ENCODE results near the gene ACAA1.

The ACAA1 gene

DNA sequence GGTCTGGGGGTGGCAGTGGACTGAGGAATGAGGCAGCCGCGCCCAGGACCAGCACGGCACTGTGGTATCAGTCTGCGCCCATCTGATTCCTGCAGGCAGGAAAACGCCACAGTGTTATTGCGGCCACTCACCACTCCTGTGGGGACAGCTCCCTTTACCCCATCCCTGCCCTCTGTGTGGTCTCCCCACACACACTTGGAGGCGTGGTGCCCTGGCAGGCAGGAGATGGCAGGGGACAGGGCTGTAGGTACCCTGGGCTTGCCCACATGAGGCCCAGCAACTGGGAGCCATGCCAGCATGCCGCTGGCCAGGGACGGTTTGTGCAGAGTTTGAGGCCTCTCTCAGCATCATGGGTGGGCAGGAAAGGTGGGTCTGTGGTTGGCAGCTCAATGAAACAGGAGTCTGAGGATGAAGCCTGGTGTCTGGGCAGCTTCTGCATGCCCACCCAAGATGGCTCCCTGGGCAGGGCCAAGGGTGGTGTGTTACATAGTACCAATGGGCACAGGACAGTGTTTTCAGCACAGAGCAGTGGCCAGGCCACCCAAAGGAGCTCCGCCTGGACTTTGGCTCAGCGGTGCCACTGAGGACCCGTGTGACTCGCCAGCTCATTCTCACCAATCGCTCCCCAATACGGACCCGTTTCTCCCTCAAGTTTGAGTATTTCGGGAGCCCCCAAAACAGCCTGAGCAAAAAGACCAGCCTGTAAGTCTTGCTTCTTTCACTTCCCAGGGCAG is 27.2 kb downstream of the ACAA1 start:
- TF ChIP-seq, protein P1, sequence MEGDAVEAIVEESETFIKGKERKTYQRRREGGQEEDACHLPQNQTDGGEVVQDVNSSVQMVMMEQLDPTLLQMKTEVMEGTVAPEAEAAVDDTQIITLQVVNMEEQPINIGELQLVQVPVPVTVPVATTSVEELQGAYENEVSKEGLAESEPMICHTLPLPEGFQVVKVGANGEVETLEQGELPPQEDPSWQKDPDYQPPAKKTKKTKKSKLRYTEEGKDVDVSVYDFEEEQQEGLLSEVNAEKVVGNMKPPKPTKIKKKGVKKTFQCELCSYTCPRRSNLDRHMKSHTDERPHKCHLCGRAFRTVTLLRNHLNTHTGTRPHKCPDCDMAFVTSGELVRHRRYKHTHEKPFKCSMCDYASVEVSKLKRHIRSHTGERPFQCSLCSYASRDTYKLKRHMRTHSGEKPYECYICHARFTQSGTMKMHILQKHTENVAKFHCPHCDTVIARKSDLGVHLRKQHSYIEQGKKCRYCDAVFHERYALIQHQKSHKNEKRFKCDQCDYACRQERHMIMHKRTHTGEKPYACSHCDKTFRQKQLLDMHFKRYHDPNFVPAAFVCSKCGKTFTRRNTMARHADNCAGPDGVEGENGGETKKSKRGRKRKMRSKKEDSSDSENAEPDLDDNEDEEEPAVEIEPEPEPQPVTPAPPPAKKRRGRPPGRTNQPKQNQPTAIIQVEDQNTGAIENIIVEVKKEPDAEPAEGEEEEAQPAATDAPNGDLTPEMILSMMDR (conservative IDR thresholded peaks at IDR 0.05), result no peak
- TF ChIP-seq ZFX (IDR thresholded peaks at IDR 0.05), result no peak
- H3K27ac ChIP-seq, result no peak overlapping the region

DNA sequence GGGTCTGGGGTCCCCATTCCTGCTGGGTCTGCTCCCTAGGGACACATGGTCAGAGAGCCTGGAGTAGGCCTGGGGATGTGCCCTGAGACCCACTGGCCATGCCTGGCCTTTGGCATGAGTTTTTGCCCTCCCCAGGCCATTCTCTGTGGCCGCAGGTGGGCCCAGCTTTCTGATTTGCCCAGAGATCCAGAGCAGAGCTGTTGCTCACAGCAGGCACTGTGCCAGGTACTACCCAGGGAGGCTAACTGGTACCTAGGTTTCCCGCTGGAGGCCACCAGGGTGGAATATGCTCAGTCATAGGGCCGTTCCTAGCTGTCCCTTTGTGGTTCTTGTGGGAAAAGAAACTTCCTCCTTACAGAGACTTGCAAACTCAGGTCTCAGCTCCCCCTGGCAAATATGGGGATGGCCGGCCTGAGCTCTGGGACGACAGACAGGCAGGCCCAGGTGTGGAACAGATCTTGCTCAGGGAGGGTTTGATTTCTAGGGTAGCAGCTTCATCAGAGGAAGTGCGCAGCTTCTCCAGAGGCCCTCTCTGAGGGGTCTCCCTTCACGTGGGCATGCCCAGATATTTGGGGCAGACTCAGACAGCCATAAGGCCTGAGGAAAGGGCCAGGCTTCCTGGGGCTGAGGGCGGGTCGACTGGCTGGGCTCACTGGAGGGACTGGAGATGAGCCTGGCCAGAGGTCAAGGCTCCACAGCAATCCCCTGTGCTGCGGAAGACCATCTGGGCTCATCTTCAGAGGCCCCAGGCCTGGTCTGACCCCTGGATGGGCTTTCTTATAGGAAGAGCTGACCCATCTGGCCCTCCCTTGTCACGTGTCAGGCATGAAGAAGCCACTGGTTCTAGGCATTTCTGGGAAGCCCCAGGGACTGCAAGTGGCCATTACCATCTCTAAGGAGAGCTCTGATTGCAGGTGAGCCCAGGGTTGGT is 28.0 kb downstream of the ACAA1 start:
- no peak overlapping the region for H3K27ac ChIP-seq
- TF ChIP-seq, protein P1 (conservative IDR thresholded peaks at IDR 0.05), result no peak
- no peak for TF ChIP-seq ZFX (IDR thresholded peaks at IDR 0.05)

DNA sequence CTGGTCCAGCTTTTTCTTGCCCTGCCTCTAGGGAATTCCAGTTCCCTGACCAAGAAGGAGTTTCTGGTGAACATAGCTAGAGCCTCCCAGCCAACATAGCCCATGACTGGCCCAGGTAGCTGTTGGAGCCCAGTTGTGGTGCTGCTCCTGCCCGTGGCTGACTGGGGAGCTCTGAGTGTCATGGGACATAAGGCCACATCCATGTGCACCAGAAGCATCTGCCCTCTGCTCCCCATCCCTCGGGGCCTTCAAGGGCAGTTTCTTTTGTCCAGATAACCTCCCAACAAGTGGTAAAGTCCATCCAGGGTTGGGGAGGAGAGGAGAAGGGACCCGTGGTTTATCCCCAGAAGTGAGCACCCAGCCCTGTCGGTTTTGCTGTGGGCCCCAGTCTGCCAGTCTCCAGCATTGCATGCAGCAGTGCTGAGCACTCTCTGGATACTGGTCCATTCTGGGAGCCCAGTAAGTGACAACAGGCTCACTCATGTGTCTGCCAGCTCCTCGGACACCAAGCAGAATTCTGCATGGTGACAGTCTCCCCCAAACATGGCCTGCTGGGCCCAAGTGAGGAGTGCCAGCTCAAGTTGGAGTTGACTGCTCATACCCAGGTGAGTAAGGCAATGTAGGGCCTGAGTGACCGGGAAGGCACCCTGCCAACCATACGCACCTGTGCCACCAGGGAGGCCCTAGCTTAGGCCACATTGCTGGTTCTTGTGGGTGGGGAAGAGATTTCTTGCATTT is 28.8 kb downstream of the ACAA1 start:
- TF ChIP-seq, protein P1 (conservative IDR thresholded peaks at IDR 0.05), result no peak
- TF ChIP-seq ZFX (IDR thresholded peaks at IDR 0.05), result no peak
- no peak overlapping the region for H3K27ac ChIP-seq

DNA sequence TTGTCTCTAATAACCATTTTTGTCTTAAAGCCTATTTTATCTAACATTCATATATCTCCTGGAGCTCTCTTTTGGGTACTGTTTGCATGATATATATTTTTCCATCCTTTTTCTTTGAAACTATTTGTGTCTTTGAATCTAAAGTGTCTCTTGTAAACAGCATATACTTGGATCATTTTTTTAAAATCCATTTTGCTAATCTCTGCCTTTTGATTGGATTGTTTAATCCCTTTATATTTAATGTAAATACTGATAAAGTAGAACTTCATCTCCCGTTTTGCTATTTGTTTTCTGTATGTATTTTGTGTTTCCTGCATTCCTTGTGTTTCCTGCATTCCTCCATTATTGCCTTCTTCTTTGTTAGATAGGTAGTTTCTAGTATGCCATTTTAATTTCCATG is 31.4 kb downstream of the ACAA1 start:
- TF ChIP-seq ZFX (IDR thresholded peaks at IDR 0.05), result no peak
- TF ChIP-seq, protein P1 (conservative IDR thresholded peaks at IDR 0.05), result no peak
- H3K27ac ChIP-seq, result no peak overlapping the region

DNA sequence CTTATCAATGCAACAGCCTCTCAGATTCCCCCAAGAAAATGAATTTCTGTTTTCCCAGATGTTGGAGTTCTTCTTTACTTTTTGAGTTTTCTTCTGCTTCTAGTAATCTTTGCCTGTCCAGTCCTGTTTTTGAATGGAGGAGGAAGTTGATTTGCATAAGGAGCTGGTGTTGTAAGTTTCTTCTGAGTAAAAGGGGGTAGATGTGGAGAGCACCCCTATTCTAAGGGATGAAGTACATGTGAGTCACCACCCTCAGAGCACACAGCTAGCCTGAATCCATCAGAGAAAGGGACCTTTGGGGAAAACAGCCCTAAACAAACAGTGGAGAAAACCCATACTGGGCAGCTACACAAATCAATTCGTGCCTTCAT is 34.5 kb downstream of the ACAA1 start:
- H3K27ac ChIP-seq, result no peak overlapping the region
- no peak for TF ChIP-seq ZFX (IDR thresholded peaks at IDR 0.05)
- TF ChIP-seq, protein P1 (conservative IDR thresholded peaks at IDR 0.05), result no peak

DNA sequence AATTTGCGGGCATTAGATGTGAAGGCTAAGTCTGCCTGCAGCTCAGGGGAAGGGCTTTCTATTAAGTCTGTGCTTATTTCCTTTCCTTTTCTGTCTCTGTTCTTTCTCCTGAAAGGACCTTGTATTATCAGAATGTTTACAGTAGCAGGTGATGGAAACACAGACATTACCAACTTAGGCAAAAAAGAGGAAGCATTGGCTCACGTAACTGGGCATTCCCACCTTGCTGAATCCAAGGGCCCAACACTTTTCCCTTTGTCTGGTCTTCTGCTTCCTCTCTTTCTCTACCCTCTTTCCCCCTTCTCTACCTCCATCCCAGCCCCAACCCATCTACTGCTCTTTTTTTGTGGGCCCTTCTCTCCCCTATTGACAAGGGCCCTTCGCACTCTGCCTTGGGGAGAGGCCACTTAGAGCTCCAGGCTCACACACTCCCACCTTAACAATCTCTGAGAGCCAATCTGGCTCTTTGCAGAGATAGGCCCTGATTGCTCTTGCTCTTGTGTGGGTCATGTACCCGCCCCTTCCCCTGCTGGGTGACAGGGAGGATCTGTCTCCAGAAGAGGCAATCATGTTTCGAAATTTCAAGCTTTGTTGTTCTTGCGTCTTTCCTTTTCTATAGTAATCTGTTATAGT is 35.0 kb downstream of the ACAA1 start:
- TF ChIP-seq, protein P1 (conservative IDR thresholded peaks at IDR 0.05), result no peak
- no peak for TF ChIP-seq ZFX (IDR thresholded peaks at IDR 0.05)
- H3K27ac ChIP-seq, result no peak overlapping the region

All from C4-2B (cell line).